ENCODE measurements around the gene LAMA5. TPM values are rescaled to one million over a fixed set of nuclear protein-coding genes. Genes with fewer than 3 reads are reported as not detected.
A peak's percentile ranks its signal among the peaks of the same experiment; 100 is the strongest.

Gene LAMA5
- total RNA-seq, 3 donors from 2014 or later = 16.6 to 114 (median 53.3) TPM

- Histone ChIP-seq H3K27me3 (no peaks in the 10 kb centered on the region), H3K9me3 (no peaks in the 10 kb centered on the region), H3K4me1 (no peaks in the 10 kb centered on the region), H3K36me3 (no peaks in the 10 kb centered on the region), H3K27ac (peak overlapping the region in 1 of 2 donors; percentile 33), H3K4me3 (no peak overlapping the region)
- no peak for TF ChIP-seq POLR2AphosphoS5 (IDR thresholded peaks at IDR 0.05)
- TF ChIP-seq POLR2A (IDR thresholded peaks at IDR 0.05) = no peak
- TF ChIP-seq CTCF (IDR thresholded peaks at IDR 0.05) = no peak
- no peak for DNase-seq (ENCODE audit: low spot score in 2 of 2)
- intact Hi-C loops (cut with DNase I; ENCODE audit: low total_unique reads) = loop anchor here (5.0 kb wide), 1 partner anchor 184 kb away; no protein-coding TSS in a partner anchor
These were observed 79.2 kb downstream of the LAMA5 start for GRCh38 chr20:62287759-62288534.

GRCh38 chr20:62287129-62287528 is 80.0 kb downstream of the LAMA5 start:
- Histone ChIP-seq H3K4me1 (no peaks in the 10 kb centered on the region), H3K4me3 (no peak overlapping the region), H3K27me3 (no peaks in the 10 kb centered on the region), H3K27ac (no peak overlapping the region), H3K36me3 (no peaks in the 10 kb centered on the region), H3K9me3 (no peaks in the 10 kb centered on the region)
- no peak for TF ChIP-seq POLR2A (IDR thresholded peaks at IDR 0.05)
- no peak for TF ChIP-seq POLR2AphosphoS5 (IDR thresholded peaks at IDR 0.05)
- TF ChIP-seq CTCF (IDR thresholded peaks at IDR 0.05) = no peak
- no peak for DNase-seq (ENCODE audit: low spot score in 2 of 2)
- intact Hi-C loops (cut with DNase I; ENCODE audit: low total_unique reads) = loop anchor here (5.0 kb wide), 1 partner anchor 185 kb away; no protein-coding TSS in a partner anchor

GRCh38 chr20:62286493-62287064 is 80.5 kb downstream of the LAMA5 start:
- no peaks in the 10 kb centered on the region for H3K27me3 ChIP-seq
- peaks cover under 1% of the 10 kb centered on the region for H3K36me3 ChIP-seq
- peak overlapping the region; percentile 5 to 52 for H3K27ac ChIP-seq
- H3K9me3 ChIP-seq = no peaks in the 10 kb centered on the region
- no peak for TF ChIP-seq POLR2A (IDR thresholded peaks at IDR 0.05)
- TF ChIP-seq POLR2AphosphoS5 (IDR thresholded peaks at IDR 0.05) = no peak
- no peak for TF ChIP-seq CTCF (IDR thresholded peaks at IDR 0.05)
- intact Hi-C loops (cut with DNase I; ENCODE audit: low total_unique reads) = loop anchor here (5.0 kb wide), 1 partner anchor 186 kb away; no protein-coding TSS in a partner anchor
- H3K4me1 ChIP-seq = no peaks in the 10 kb centered on the region
- no peak overlapping the region for H3K4me3 ChIP-seq
- no peak for DNase-seq (ENCODE audit: low spot score in 2 of 2)

GRCh38 chr20:62285722-62286121 is 81.4 kb downstream of the LAMA5 start:
- peak in 1 of 3 donors; percentile 68 for TF ChIP-seq POLR2AphosphoS5 (IDR thresholded peaks at IDR 0.05)
- TF ChIP-seq POLR2A (IDR thresholded peaks at IDR 0.05) = no peak
- no peak for TF ChIP-seq CTCF (IDR thresholded peaks at IDR 0.05)
- no peak overlapping the region for H3K4me3 ChIP-seq
- H3K27me3 ChIP-seq = no peaks in the 10 kb centered on the region
- DNase-seq (ENCODE audit: low spot score in 2 of 2) = peak in 1 of 2 donors; percentile 65
- no peaks in the 10 kb centered on the region for H3K9me3 ChIP-seq
- intact Hi-C loops (cut with DNase I; ENCODE audit: low total_unique reads) = loop anchor here (5.0 kb wide), 1 partner anchor 187 kb away; no protein-coding TSS in a partner anchor
- peak overlapping the region; percentile 5 to 52 for H3K27ac ChIP-seq
- peaks cover 9% of the 10 kb centered on the region for H3K36me3 ChIP-seq
- no peaks in the 10 kb centered on the region for H3K4me1 ChIP-seq

- H3K27ac ChIP-seq = peak overlapping the region in 1 of 2 donors; percentile 40
- intact Hi-C loops (cut with DNase I; ENCODE audit: low total_unique reads) = loop anchor here (5.0 kb wide), 1 partner anchor 187 kb away; no protein-coding TSS in a partner anchor
- no peak for DNase-seq (ENCODE audit: low spot score in 2 of 2)
- no peaks in the 10 kb centered on the region for H3K4me1 ChIP-seq
- no peaks in the 10 kb centered on the region for H3K27me3 ChIP-seq
- peaks cover 11% of the 10 kb centered on the region for H3K36me3 ChIP-seq
- no peaks in the 10 kb centered on the region for H3K9me3 ChIP-seq
- no peak for TF ChIP-seq CTCF (IDR thresholded peaks at IDR 0.05)
- no peak for TF ChIP-seq POLR2AphosphoS5 (IDR thresholded peaks at IDR 0.05)
- TF ChIP-seq POLR2A (IDR thresholded peaks at IDR 0.05) = no peak
- H3K4me3 ChIP-seq = no peak overlapping the region
These were observed 82.0 kb downstream of the LAMA5 start for GRCh38 chr20:62285151-62285550.

All from breast epithelium (tissue), 4 donors.